ENCODE results near the gene SPTBN4. TPM values are rescaled to one million over a fixed set of nuclear protein-coding genes. Genes with fewer than 3 reads are reported as not detected.

The SPTBN4 gene
- total RNA-seq, 1 donor from 2014 or later = 3.4 TPM

GRCh38 chr19:40617961-40618360 is 151.2 kb downstream of the SPTBN4 start:
- H3K36me3 Mint-ChIP-seq = peaks cover 30% of the 10 kb centered on the region
- peaks cover 12% of the 10 kb centered on the region for H3K4me1 Mint-ChIP-seq
- H3K9me3 Mint-ChIP-seq = no peaks in the 10 kb centered on the region
- H3K27me3 Mint-ChIP-seq (ENCODE audit: low read depth) = no peaks in the 10 kb centered on the region
- no peak overlapping the region for H3K4me3 Mint-ChIP-seq
- DNase-seq (ENCODE audit: low spot score in 2 of 2, unreplicated experiment in 2 of 2) = no peak
- no peak for TF ChIP-seq CTCF (IDR thresholded peaks at IDR 0.05; ENCODE audit: unreplicated experiment)
- H3K27ac Mint-ChIP-seq = no peak overlapping the region

- Mint-ChIP-seq H3K36me3 (peaks cover 30% of the 10 kb centered on the region), H3K9me3 (no peaks in the 10 kb centered on the region), H3K27me3 (ENCODE audit: low read depth) (no peaks in the 10 kb centered on the region), H3K4me1 (peaks cover 22% of the 10 kb centered on the region), H3K4me3 (no peak overlapping the region), H3K27ac (no peak overlapping the region)
- no peak for DNase-seq (ENCODE audit: low spot score in 2 of 2, unreplicated experiment in 2 of 2)
- no peak for TF ChIP-seq CTCF (IDR thresholded peaks at IDR 0.05; ENCODE audit: unreplicated experiment)
Measured at GRCh38 chr19:40619333-40620160, 152.7 kb downstream of the SPTBN4 start.

GRCh38 chr19:40620161-40620485 is 153.3 kb downstream of the SPTBN4 start:
- Mint-ChIP-seq H3K9me3 (no peaks in the 10 kb centered on the region), H3K27ac (no peak overlapping the region), H3K4me3 (no peak overlapping the region), H3K4me1 (peaks cover 20% of the 10 kb centered on the region), H3K27me3 (ENCODE audit: low read depth) (no peaks in the 10 kb centered on the region), H3K36me3 (peaks cover 33% of the 10 kb centered on the region)
- TF ChIP-seq CTCF (IDR thresholded peaks at IDR 0.05; ENCODE audit: unreplicated experiment) = no peak
- no peak for DNase-seq (ENCODE audit: low spot score in 2 of 2, unreplicated experiment in 2 of 2)

GRCh38 chr19:40621283-40621682 is 154.5 kb downstream of the SPTBN4 start:
- peaks cover 37% of the 10 kb centered on the region for H3K36me3 Mint-ChIP-seq

DNA sequence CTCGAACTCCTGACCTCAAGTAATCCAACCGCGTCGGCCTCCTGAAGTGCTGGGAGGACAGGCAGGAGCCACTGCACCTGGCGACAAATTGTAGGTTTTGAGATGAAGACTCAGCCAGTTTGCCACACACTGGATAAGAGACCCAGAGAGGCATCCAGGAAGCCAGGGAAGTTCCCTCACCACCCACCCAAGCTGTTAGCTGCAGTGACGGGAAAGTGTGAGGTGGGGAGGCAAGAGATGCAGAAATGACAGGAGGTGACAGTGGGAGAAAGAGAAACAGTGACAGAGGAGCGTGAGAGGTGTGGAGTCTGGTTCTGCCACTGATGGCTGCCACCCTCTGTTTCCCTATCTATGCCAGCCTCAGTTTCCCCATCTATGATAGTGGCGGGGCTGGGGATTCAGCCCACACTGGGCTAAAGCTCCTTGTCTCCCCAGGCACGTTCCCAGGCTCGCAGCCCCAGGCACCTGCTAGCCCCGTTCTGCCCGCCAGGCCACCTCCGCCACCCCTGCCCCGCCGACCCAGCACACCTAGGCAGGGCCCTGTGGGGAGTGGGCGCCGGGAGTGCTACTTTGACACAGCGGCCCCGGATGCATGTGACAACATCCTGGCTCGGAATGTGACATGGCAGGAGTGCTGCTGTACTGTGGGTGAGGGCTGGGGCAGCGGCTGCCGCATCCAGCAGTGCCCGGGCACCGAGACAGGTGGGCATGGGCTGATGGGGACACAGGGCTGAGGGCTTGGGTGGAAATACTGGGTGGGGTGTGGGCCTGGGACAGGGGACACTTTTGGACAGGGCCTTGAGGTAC is 155.4 kb downstream of the SPTBN4 start:
- peak overlapping the region; percentile 86 for H3K27ac Mint-ChIP-seq
- TF ChIP-seq CTCF (IDR thresholded peaks at IDR 0.05; ENCODE audit: unreplicated experiment) = no peak
- no peak overlapping the region for H3K4me3 Mint-ChIP-seq
- no peaks in the 10 kb centered on the region for H3K9me3 Mint-ChIP-seq
- peaks cover 42% of the 10 kb centered on the region for H3K36me3 Mint-ChIP-seq
- DNase-seq (ENCODE audit: low spot score in 2 of 2, unreplicated experiment in 2 of 2) = no peak
- no peaks in the 10 kb centered on the region for H3K27me3 Mint-ChIP-seq (ENCODE audit: low read depth)
- H3K4me1 Mint-ChIP-seq = peaks cover 19% of the 10 kb centered on the region

More at GRCh38 chr19:40621283-40621682, 154.5 kb downstream of the SPTBN4 start:
- Mint-ChIP-seq H3K27ac (no peak overlapping the region), H3K4me1 (peaks cover 19% of the 10 kb centered on the region), H3K27me3 (ENCODE audit: low read depth) (no peaks in the 10 kb centered on the region), H3K4me3 (no peak overlapping the region), H3K9me3 (no peaks in the 10 kb centered on the region)
- no peak for TF ChIP-seq CTCF (IDR thresholded peaks at IDR 0.05; ENCODE audit: unreplicated experiment)
- no peak for DNase-seq (ENCODE audit: low spot score in 2 of 2, unreplicated experiment in 2 of 2)

Data from mesothelial cell of epicardium (in vitro differentiated cells).